Mesenchymal stem cell (in vitro differentiated cells and primary cell): Measurements from ENCODE around the gene GAREM1.

Experiments
- DNase-seq: peaks from one replicate; pipeline ENCODE4 v3.0.0-alpha.2; 2013
- H2AFZ ChIP-seq: one replicate; pipeline ENCODE4 v1.6.1; 2013; ENCODE audit warnings: low read depth, mild to moderate bottlenecking, control low read depth, inconsistent platforms, low read length, moderate library complexity
- H2AK5ac ChIP-seq: 2 replicates; pipeline ENCODE4 v1.6.1; 2013; ENCODE audit warnings: low read length, moderate library complexity, mild to moderate bottlenecking, inconsistent platforms; ENCODE audit not compliant: severe bottlenecking
- H2BK120ac ChIP-seq: one replicate; pipeline ENCODE4 v1.6.1; 2013; ENCODE audit warnings: low read depth, mild to moderate bottlenecking, inconsistent platforms, low read length, moderate library complexity
- H2BK12ac ChIP-seq, 2 experiments: one replicate each; pipeline ENCODE4 v1.6.1; 2013; ENCODE audit warnings: inconsistent platforms in 2 of 2, low read length in 2 of 2, mild to moderate bottlenecking in 2 of 2, moderate library complexity in 2 of 2, control low read depth in 1 of 2
- H2BK15ac ChIP-seq: one replicate; pipeline ENCODE4 v1.6.1; 2013; ENCODE audit warnings: mild to moderate bottlenecking, low read depth, inconsistent platforms; ENCODE audit not compliant: poor library complexity, severe bottlenecking
- H2BK5ac ChIP-seq: 2 replicates; pipeline ENCODE4 v1.6.1; 2013; ENCODE audit warnings: low read depth, mild to moderate bottlenecking, low read length, control low read depth, inconsistent platforms; ENCODE audit not compliant: poor library complexity, severe bottlenecking
- H3K14ac ChIP-seq, 2 experiments: one replicate each; pipeline ENCODE4 v1.6.1; 2013; ENCODE audit warnings: inconsistent platforms in 2 of 2, low read length in 2 of 2, control low read depth in 1 of 2, mild to moderate bottlenecking in 1 of 2, moderate library complexity in 1 of 2
- H3K18ac ChIP-seq, 2 experiments: one replicate each; pipeline ENCODE4 v1.6.1; 2013; ENCODE audit warnings: inconsistent platforms in 2 of 2, low read length in 2 of 2, control low read depth in 1 of 2, low read depth in 1 of 2, mild to moderate bottlenecking in 1 of 2
- H3K23ac ChIP-seq, 2 experiments: one replicate each; pipeline ENCODE4 v1.6.1; 2013; ENCODE audit warnings: inconsistent platforms in 2 of 2, low read length in 2 of 2, mild to moderate bottlenecking in 2 of 2, moderate library complexity in 2 of 2, control low read depth in 1 of 2
- H3K27ac ChIP-seq: 2 replicates; pipeline ENCODE4 v1.5.1; 2013; ENCODE audit warnings: mild to moderate bottlenecking, moderate library complexity, low read length, control low read depth, inconsistent platforms; ENCODE audit not compliant: poor library complexity, severe bottlenecking
- H3K27me3 ChIP-seq, 2 experiments: 2 replicates each; pipeline versions ENCODE4 v1.6.1 to v1.7.0; 2013; ENCODE audit warnings: low read length in 2 of 2, mild to moderate bottlenecking in 2 of 2, moderate library complexity in 2 of 2, control low read depth in 1 of 2, inconsistent platforms in 1 of 2; ENCODE audit not compliant: control insufficient read depth in 1 of 2, insufficient read depth in 1 of 2
- H3K36me3 ChIP-seq, 2 experiments: 2 replicates each; pipeline versions ENCODE4 v1.6.1 to v1.7.0; 2013; ENCODE audit warnings: low read length in 2 of 2, control low read depth in 1 of 2, inconsistent platforms in 1 of 2, low read depth in 1 of 2, mild to moderate bottlenecking in 1 of 2; ENCODE audit not compliant: insufficient read depth in 2 of 2, control insufficient read depth in 1 of 2
- H3K4ac ChIP-seq, 2 experiments: one replicate each; pipeline ENCODE4 v1.6.1; 2013; ENCODE audit warnings: inconsistent platforms in 2 of 2, low read length in 2 of 2, mild to moderate bottlenecking in 2 of 2, moderate library complexity in 2 of 2, control low read depth in 1 of 2, low read depth in 1 of 2
- H3K4me1 ChIP-seq: 2 replicates; pipeline ENCODE4 v1.6.1; 2013; ENCODE audit warnings: low read depth, low read length, control low read depth; ENCODE audit not compliant: control insufficient read depth, insufficient read depth
- H3K4me2 ChIP-seq: 2 replicates; pipeline ENCODE4 v1.6.1; 2013; ENCODE audit warnings: low read length, mild to moderate bottlenecking, inconsistent platforms; ENCODE audit not compliant: poor library complexity, severe bottlenecking
- H3K4me3 ChIP-seq, 2 experiments: 2 replicates each; pipeline versions ENCODE4 v1.5.1 to v1.7.0; 2013; ENCODE audit warnings: low read length in 2 of 2, mild to moderate bottlenecking in 2 of 2, control low read depth in 1 of 2, low read depth in 1 of 2; ENCODE audit not compliant: insufficient read depth in 1 of 2
- H3K79me1 ChIP-seq: replicated peaks from 2 replicates; pipeline ENCODE4 v1.6.1; 2013; ENCODE audit warnings: mild to moderate bottlenecking, control low read depth, low read length, inconsistent platforms; ENCODE audit not compliant: poor library complexity, severe bottlenecking
- H3K9ac ChIP-seq: 2 replicates; pipeline ENCODE4 v1.7.0; 2013; ENCODE audit warnings: mild to moderate bottlenecking, low read length, moderate library complexity
- H3K9me3 ChIP-seq: 2 replicates; pipeline ENCODE4 v1.7.0; 2013; ENCODE audit warnings: mild to moderate bottlenecking, low read length; ENCODE audit not compliant: control insufficient read depth
- H4K8ac ChIP-seq: one replicate; pipeline ENCODE4 v1.6.1; 2013; ENCODE audit warnings: inconsistent platforms, mild to moderate bottlenecking, low read length, moderate library complexity
- H4K91ac ChIP-seq: one replicate; pipeline ENCODE4 v1.6.1; 2013; ENCODE audit warnings: mild to moderate bottlenecking, low read length, inconsistent platforms
- whole genome bisulfite sequencing: methylation state at CpG from one replicate; pipeline ENCODE4 v1.1.7; 2013; ENCODE audit warnings: mixed read lengths; 5-methylcytosine and 5-hydroxymethylcytosine counted together

Gene GAREM1

DNA sequence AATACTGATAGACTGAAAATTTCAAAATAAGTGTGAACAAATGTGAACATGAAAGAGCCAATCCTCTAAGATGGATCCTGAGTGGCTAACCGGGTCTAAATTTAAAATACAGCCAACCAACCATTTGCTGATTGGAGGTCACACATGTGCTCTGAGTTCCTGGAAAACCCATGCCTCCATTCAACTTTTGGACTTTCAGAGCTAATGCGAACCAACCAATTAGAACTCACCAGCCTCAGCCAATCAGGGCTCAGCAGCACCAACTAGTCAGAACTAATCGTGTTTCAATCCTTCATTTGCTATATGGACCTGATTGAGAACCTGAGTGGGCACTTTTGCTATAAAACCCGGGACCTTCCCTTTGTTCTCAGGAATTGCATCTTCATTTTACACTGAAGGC, 169.3 kb downstream of the GAREM1 start:
- Histone ChIP-seq H3K4me1 (peaks cover 2% of the 10 kb centered on the region), H3K4me3 (peak overlapping the region in 1 of 2 experiments; percentile 1), H3K23ac (no peak overlapping the region), H4K8ac (peak overlapping the region; percentile 2), H4K91ac (no peak overlapping the region), H2BK5ac (no peak overlapping the region), H3K27me3 (no peaks in the 10 kb centered on the region), H3K4ac (peak overlapping the region in 1 of 2 experiments; percentile 40), H3K36me3 (no peaks in the 10 kb centered on the region), H2AK5ac (no peak overlapping the region), H2AFZ (no peak overlapping the region), H2BK120ac (no peak overlapping the region), H3K14ac (no peak overlapping the region), H3K79me1 (peaks cover 4% of the 10 kb centered on the region), H3K9me3 (no peaks in the 10 kb centered on the region), H2BK12ac (no peak overlapping the region), H3K18ac (peak overlapping the region in 1 of 2 experiments; percentile 23), H3K27ac (no peak overlapping the region), H2BK15ac (no peak overlapping the region), H3K9ac (peak overlapping the region; percentile 65), H3K4me2 (no peak overlapping the region)
- DNase-seq = no peak
- 98% methylated on average over 4 of the region's 4 CpGs for WGBS

DNA sequence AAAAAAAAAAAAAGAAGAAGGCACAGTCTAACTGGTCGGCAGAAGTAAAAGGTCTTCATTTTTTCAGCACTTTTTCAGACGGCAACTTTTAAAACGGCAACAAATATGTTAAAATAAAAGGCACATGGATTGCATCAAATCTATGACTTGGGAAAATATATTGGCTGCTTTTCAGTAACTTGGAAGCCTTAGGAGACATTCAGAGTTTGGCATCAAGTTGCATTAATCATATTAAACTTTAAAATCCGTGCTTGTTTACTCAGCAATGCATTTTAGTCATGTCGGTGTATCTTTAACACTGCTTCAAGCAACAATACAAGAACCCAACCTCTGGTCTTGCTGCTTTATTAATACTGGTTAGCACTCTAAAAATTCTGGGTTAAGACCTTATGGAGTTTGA, 169.8 kb downstream of the GAREM1 start:
- no peak for DNase-seq
- 97% methylated on average over 3 of the region's 5 CpGs for WGBS
- Histone ChIP-seq H2AFZ (no peak overlapping the region), H2BK12ac (no peak overlapping the region), H4K8ac (no peak overlapping the region), H3K4me1 (peaks cover 2% of the 10 kb centered on the region), H3K4me2 (no peak overlapping the region), H3K18ac (no peak overlapping the region), H3K27me3 (no peaks in the 10 kb centered on the region), H3K23ac (no peak overlapping the region), H2AK5ac (no peak overlapping the region), H3K9me3 (no peaks in the 10 kb centered on the region), H3K27ac (no peak overlapping the region), H4K91ac (no peak overlapping the region), H2BK15ac (no peak overlapping the region), H3K79me1 (peaks cover 4% of the 10 kb centered on the region), H3K4me3 (peak overlapping the region in 1 of 2 experiments; percentile 1), H2BK120ac (no peak overlapping the region), H3K14ac (no peak overlapping the region), H3K4ac (no peak overlapping the region), H2BK5ac (no peak overlapping the region), H3K36me3 (no peaks in the 10 kb centered on the region), H3K9ac (peak overlapping the region; percentile 65)

DNA sequence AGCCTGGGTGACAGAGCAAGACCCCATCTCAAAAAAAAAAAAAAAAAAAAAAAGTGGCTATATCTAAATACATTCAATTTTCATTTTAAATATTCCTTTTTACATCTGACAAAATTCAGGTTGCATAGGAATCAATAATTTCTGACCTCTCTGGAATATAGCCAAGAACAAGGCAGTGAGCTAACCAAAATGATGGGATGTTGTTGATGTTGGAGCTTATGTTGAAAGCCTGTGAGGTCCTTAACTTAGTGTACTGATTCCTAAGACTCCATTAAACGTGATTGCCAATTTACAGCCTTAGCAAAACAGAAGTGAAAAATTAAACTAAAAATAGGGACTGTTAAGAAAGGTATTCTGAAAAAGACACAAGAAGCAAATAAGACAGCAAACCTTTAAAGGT, 171.2 kb downstream of the GAREM1 start:
- no peak overlapping the region for H3K4me3 ChIP-seq
- H3K27ac ChIP-seq = no peak overlapping the region
- H3K4me2 ChIP-seq = no peak overlapping the region
- no peaks in the 10 kb centered on the region for H3K27me3 ChIP-seq
- no peak overlapping the region for H2AK5ac ChIP-seq
- no peaks in the 10 kb centered on the region for H3K36me3 ChIP-seq
- H3K14ac ChIP-seq = no peak overlapping the region
- peaks cover 2% of the 10 kb centered on the region for H3K4me1 ChIP-seq
- WGBS = no CpG with 5 or more reads among the region's 1 CpG
- H3K23ac ChIP-seq = no peak overlapping the region
- H2BK15ac ChIP-seq = no peak overlapping the region
- DNase-seq = no peak
- no peak overlapping the region for H4K8ac ChIP-seq
- H3K79me1 ChIP-seq = peaks cover 2% of the 10 kb centered on the region
- H2AFZ ChIP-seq = no peak overlapping the region
- H3K4ac ChIP-seq = no peak overlapping the region
- no peak overlapping the region for H2BK5ac ChIP-seq
- no peak overlapping the region for H3K9ac ChIP-seq
- no peak overlapping the region for H4K91ac ChIP-seq
- H2BK12ac ChIP-seq = no peak overlapping the region
- H2BK120ac ChIP-seq = no peak overlapping the region
- no peak overlapping the region for H3K18ac ChIP-seq
- H3K9me3 ChIP-seq = no peaks in the 10 kb centered on the region

GRCh38 chr18:32298171-32298667, 172.5 kb downstream of the GAREM1 start:
- no peaks in the 10 kb centered on the region for H3K9me3 ChIP-seq

More at GRCh38 chr18:32298171-32298667, 172.5 kb downstream of the GAREM1 start:
- H2BK15ac ChIP-seq = no peak overlapping the region
- peaks cover 2% of the 10 kb centered on the region for H3K4me1 ChIP-seq
- H4K8ac ChIP-seq = no peak overlapping the region
- H4K91ac ChIP-seq = no peak overlapping the region
- H3K4ac ChIP-seq = no peak overlapping the region
- no peak overlapping the region for H3K23ac ChIP-seq
- 11% methylated on average over 2 of the region's 6 CpGs for WGBS
- no peak overlapping the region for H3K18ac ChIP-seq
- H3K36me3 ChIP-seq = no peaks in the 10 kb centered on the region
- no peak overlapping the region for H2BK12ac ChIP-seq
- H2BK5ac ChIP-seq = no peak overlapping the region
- H3K4me3 ChIP-seq = peak overlapping the region in 1 of 2 experiments; percentile 3
- DNase-seq = no peak
- peaks cover 2% of the 10 kb centered on the region for H3K79me1 ChIP-seq
- H2AFZ ChIP-seq = no peak overlapping the region
- peak overlapping the region; percentile 77 for H3K9ac ChIP-seq
- no peak overlapping the region for H2AK5ac ChIP-seq
- no peak overlapping the region for H3K4me2 ChIP-seq
- no peak overlapping the region for H2BK120ac ChIP-seq
- H3K27ac ChIP-seq = no peak overlapping the region
- no peak overlapping the region for H3K14ac ChIP-seq
- no peaks in the 10 kb centered on the region for H3K27me3 ChIP-seq
